Right forelimb (tissue), 1 donor: Measurements from ENCODE around the gene TMED4.

Experiments
- DNase-seq: peaks from one replicate; pipeline ENCODE4 v3.0.0-alpha.2; 2018

TMED4 gene

GRCh38 chr7:44539669-44540506 lies 42.1 kb downstream of the TMED4 start:
- no peak for DNase-seq

DNA sequence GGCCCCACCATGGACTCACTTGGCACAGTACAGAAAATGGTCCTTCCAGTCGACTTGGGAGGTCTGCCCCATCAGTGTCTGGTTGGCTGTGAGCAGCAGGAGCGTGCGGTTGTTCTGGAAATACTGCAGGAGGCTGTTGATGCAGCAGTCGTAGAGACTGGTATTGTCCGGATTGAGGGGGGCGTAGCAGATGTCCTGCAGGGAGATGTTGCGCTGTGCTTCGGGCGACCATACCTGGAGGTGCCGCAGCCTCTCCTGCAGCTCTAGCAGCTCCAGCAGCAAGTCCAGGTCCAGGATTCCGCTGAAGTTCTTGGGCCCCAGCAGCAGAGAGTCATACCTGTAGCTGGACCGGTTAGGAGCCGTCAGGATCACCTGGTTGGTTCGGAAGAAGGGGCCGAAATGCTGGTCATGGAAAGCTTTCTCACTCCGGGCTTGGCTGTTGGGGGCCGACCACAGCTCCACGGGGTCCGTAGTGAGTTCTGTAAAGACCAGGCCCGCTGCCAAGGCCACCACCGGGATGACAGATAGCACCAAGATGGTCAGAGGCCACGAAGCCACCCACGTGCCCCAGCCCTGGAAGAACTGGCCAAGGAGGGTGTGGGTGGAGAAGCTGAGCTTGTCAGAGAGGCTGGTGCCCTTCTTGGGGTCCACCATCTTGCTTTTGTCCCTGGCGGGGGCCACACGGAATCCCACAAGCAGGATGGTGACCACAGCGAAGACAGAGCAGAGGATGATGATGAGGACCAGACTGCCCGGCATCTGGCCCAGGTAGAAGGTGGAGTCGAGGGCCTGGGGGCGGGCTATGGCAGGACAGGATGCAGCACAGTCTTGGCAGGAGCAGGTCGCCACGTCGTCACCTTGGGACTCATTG lies 43.0 kb downstream of the TMED4 start:
- no peak for DNase-seq

- no peak for DNase-seq
Observed at GRCh38 chr7:44538093-44538797, 43.8 kb downstream of the TMED4 start.

DNA sequence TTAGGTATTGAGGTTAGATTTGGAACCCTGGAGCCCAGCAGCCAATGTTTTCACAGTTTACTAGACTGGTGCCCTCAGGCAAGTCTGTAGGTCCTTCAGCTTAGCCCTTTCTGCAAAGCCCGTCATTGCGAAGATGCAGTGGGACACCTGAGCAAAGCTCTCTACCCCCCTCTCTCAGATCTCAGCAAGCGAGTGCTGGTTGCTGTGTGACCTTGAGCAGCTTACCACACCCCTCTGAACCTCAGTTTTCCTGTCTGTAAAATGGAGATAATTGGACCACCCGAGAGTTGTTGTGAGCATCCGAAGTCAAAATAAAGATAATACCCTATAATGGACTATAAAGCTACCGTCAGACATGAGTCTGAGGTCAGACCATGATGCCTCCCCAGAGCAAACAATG lies 44.6 kb downstream of the TMED4 start:
- no peak for DNase-seq

GRCh38 chr7:44536090-44536489 lies 45.9 kb downstream of the TMED4 start:
- DNase-seq = no peak

- DNase-seq = no peak
Observed at GRCh38 chr7:44535348-44536064, 46.5 kb downstream of the TMED4 start.

- DNase-seq = no peak
Observed at GRCh38 chr7:44534501-44534900, 47.5 kb downstream of the TMED4 start.

- no peak for DNase-seq
Observed at GRCh38 chr7:44534087-44534486, 47.9 kb downstream of the TMED4 start.

- DNase-seq = no peak
Observed at GRCh38 chr7:44533301-44534055, 48.6 kb downstream of the TMED4 start.

DNA sequence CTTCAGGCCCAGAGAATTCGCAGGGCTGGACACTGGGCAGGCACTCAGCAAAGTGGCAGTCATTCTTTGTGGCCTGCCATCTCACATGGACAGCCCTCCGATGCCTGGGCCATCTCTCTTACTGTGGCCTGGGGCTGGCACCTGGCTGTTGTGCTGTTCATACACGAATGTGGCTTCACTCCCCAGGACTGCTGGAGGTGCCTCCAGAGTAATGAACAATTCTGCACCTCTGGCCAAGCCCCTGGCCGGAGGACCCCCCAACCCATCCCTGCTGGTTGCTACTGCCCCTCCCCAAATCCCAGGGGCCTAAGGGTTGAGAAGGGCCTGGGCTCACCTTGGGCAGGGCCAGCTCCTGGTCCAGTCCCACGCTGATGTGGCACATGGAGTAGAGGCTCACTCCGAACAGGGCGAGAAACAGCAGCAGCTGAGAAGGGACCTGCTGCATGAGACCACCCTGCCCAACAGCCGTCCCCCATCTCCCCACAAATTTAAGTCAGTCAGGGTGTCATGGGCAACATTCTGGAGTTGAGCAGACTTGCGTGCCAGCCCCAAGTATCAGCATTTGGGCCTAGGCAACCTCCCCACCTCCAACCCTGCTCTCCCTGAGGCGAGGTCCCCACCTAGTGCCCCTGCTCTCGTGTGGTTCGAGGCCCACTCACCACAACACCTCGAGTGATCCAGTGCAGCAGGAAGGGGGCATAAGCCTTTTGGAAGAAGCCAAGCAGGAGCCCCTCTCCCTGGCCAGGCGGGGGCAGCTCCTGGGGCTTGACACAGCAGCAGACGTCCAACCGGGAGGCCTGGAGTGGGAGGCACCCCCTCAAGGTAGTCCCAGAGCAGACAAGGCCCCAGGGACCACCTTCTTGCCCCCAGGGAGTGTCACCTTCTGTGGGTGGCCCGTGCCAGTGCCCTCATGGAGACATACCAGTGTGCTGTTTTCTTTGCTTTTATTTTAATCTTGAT lies 50.3 kb downstream of the TMED4 start:
- DNase-seq = no peak

DNA sequence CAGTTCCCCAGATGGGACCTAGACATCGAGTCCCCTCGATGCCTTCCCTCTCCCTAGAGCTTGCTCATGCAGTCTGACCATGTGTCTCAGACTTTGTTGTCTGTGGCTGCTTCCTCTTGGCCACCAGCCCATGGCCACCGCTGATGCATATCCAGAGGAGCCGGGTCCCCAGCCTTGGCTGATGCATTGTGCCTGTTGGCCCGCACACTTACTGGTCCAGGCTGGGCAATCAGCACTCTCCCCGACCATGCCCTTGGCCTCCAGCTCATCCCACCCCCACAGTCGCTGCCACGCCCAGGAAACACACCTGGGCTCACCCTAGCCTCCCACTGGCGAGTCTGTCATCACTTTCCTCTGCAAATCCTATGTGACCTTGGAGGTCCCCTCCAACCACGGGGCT lies 51.0 kb downstream of the TMED4 start:
- DNase-seq = no peak
